DMS79 (cell line): Measurements from ENCODE around the gene ZNF296.
"Not testable (repeated sequence)": the region's sequence is repeated elsewhere in the genome, so short reads cannot be mapped to it uniquely, and the experiment has no call there.

Experiments
- DNase-seq: peaks from one replicate; lab custom pipeline; 2025; lab: John Stamatoyannopoulos, UW

ZNF296 gene

DNA sequence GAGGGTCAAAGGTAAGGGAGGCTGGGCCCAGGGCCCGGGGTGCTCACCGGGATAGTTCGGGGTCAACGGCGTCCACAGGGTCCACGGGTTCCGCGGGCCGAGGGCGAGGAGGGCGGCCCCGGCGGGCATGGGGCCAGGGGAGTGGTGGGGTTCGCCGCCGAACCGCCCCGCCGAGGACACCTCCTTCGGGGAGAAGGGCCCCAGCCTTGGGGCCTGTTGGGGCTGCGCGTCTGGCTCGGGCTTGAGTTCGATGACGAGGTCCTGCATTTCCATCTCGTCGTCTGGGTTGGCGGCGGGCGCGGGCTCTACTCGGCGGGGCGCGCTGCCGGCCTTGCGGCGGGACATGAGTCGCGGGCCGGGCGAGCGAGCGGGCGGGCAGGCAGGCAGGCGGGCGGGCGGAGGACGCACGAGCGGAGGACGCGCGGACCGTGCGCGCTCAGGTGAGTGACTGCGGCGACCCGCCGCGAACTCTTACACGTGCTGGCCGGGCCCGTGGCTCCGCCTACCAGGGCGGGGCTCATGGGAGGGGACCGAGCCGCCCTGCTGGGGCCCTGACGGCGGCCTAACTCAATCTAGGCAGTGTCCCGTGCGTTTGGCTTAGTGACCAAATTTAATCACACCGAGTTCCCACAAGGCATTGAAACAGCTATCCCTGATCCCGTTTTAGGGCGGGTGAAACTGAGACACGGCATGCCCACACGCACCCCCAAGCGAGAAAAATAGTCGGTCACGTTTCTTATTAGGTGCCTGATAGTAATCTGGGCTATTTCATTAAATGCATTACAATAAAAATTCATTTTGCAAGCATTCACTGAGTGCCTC, at the start of gene ZNF296:
TSS of gene ZNF296 (minus strand) at position 450 of the 822 bp plus-strand sequence. CDS start at position 345, 105 bp downstream.
- peak; percentile 42 for DNase-seq

DNA sequence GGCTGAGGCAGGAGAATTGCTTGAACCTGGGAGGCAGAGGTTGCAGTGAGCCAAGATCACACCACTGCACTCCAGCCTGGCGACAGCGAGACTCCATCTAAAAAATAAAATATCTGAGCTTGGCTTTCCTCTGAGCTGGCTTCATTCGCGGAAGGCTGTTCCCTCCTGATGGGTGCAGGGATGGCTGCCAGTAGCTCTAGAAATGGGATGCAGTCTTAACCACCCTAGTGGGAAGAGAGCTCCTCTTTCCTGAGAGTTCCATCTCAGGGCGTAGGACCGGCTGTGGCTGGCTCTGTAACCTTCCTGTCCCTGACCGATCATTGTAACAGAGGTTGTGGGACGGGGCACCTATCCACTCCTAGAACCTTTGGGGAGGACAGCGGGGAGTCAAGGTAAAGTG, 49.1 kb upstream of the ZNF296 start:
- no peak for DNase-seq

DNA sequence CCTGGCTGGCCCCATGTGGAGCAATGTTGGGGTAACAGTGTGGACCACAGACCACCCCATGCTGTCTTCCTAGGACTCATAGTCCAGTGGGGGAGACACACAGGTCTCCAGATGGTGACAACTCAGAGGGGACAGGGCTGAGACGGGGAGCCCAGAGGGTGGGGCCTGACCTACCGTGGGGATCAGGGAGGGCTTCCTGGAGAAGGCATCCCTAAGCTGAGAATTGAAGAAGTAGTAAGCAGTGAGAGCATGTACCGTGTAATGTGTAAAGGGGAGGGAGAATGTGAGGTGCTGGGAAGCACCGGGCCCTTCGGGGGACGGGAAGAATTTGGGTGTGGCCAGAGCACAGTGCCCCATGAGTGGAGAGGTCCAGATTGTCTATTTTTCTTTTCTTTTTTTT, 47.7 kb upstream of the ZNF296 start:
- DNase-seq = no peak

DNA sequence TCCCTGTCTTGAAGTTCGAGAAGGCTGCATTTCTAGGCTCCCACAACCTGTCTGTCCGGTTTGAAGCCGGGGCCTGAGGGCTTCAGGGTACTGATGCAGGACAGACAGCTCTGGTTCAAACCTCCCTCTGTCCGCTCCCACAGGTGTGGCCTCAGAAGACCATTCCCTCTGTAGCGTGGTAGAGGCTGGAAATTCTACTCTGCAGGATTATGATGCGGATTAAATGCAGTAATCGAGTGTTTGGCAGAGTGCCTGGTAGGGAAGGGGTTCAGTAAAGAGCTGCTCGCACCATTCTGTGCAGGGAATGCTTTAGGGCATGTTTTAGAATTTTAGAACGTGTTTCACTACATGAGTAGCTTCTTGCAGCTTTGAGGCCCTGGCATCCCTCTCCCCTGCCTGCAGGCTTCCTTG, 47.2 kb upstream of the ZNF296 start:
- peak; percentile 26 for DNase-seq

DNA sequence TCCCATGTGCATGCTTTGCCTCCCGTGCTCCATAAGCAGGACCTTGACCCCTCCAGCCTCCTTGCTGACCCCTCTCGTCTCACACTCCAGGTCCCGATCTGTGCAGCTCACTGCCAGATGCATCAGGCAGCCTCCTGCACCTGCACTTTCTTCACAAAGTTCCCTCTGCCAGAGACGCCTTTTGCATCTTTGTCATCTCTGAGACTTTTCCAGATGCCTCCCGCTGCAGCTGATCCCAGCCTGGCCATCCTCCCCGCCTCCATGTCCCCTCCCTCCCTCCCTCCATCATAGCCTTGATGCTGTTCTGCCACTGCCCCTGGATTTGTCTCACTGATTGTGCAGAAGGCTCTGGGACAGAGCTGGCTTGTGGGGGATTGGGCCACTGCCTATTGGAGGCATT, 46.6 kb upstream of the ZNF296 start:
- DNase-seq = no peak

DNA sequence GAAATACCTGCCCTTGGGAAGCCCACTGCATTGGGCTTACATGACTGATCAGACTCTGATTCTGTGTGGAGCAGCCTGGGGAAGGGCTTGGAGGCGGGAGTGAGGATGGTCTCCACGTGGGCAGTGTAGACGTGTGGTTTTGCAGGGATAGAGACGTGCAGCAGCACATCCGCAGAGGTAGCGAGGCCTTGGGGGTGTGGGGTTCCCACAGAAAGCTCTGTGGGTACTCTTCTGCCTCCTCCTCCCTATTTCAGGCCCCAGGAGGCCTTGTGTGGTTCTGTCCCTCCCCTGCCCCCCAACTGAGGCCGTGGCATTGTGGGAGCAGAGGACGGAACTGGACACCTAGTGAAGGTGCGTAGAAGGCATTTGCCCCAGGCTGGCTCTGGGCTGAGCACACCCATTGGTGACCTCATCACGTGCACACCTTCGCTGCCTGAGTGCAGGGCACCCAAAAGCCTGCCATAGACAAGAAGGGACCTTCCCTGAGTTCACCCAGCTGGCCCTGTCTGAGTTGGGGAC, 45.6 kb upstream of the ZNF296 start:
- DNase-seq = no peak

DNA sequence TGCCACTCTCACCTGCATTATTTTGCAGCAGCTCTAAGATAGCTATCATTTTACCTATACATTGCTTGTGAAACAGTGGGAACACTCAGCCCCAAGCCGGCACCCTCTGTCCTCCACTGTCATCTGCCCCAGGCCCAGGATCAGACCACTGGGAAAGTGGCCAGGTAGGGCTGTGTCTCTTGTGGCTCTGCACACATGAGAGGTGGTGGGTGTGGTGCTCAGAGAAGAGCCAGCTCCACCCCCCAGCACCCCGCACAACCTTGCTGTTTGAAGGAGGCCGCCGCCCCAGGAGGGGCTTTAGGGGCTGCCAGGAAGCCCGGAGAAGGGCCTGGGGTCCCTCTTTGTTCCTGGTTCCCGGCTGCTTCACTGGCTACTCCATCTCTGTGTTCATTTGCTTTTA, 43.3 kb upstream of the ZNF296 start:
- no peak for DNase-seq

DNA sequence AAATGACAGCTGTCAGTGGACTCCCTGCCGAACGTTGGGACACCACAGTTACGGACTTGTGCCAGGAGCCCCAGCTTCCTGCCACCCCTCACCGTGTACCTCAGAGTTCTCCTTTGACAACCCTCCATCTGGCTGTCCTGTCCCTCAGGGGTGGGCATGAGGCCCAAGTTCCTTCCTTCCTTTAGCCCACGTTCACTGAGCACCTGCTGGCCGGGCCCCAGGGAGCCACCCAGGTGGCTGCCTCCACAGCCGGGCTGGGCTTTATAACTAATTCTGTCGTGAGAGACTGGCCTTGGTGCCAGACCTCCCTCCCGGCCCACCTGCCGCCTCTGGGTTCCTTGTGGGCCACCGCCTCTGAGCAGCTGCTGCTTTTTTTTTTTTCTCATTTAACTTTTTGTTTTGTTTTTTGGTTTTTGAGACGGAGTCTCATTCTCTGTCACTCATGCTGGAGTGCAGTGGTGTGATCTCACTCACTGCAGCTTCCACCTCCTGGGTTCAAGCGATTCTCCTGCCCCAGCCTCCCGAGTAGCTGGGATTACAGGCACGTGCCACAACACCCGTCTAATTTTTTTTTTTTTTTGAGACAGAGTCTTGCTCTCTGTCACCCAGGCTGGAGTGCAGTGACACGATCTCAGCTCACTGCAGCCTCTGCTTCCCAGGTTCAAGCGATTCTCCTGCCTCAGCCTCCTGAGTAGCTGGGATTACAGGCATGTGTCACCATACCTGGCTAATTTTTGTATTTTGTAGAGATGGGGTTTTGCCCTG, 42.5 kb upstream of the ZNF296 start:
- DNase-seq = not testable (repeated sequence)

DNA sequence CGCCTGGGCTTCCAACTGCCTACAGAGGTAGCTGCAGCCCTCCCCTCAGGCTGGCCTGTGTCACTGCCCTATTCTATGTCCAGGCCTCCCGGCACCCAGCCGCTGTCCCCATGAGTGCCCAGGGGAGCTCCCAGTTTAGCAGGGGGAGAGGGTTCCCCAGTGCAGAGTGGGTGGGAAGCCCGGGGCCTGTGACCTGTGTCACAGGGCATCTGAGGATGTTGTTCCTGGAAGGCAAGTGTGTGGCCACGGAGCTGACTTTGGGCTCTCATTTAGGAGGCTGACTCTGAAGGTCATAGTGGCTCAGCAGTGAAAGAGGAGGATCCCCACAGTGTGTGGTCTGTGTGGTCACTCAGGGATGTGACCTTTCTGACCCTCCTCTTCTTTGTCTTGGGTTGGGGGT, 41.8 kb upstream of the ZNF296 start:
- no peak for DNase-seq

DNA sequence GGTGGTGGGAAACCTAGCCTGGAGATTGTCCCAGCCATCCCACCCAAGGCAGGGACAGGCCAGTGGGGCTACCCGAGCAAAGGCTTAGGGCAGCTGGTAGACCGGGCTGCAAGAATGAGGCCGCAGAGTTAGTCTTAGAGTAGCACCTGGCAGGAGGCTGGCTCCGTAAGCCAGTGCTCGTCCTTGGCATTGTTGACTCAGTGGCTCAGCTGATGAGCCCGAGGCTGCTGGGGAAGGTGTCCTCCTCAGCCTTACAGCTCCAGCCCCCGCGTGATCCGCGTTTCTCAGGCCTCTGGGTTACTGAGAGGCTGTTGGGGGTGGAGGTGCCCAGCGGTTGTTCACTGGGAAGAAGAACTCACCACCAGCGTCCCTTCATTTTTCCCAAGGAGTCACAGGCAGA, 41.4 kb upstream of the ZNF296 start:
- DNase-seq = no peak

DNA sequence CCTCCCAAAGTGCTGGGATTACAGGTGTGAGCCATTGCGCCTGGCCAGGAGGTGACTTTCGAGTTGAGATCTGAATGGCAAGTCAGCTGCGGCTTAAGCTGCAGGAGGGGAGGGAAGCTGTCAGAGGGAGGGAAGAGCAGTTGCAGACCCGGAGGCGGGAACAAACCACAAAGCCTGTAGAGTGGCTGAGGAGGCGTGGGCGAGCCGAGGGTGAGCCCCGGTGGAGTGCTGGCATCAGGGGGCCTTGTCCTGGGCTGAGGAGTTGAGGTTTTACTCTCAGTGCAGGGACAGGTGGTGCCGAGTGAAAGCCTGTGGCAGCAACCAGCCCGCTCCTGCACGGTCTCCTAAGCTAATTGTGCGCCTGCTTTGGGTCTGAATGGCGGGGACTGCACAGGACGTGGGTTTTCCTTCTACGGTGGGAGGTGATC, 40.9 kb upstream of the ZNF296 start:
- DNase-seq = peak; percentile 76

DNA sequence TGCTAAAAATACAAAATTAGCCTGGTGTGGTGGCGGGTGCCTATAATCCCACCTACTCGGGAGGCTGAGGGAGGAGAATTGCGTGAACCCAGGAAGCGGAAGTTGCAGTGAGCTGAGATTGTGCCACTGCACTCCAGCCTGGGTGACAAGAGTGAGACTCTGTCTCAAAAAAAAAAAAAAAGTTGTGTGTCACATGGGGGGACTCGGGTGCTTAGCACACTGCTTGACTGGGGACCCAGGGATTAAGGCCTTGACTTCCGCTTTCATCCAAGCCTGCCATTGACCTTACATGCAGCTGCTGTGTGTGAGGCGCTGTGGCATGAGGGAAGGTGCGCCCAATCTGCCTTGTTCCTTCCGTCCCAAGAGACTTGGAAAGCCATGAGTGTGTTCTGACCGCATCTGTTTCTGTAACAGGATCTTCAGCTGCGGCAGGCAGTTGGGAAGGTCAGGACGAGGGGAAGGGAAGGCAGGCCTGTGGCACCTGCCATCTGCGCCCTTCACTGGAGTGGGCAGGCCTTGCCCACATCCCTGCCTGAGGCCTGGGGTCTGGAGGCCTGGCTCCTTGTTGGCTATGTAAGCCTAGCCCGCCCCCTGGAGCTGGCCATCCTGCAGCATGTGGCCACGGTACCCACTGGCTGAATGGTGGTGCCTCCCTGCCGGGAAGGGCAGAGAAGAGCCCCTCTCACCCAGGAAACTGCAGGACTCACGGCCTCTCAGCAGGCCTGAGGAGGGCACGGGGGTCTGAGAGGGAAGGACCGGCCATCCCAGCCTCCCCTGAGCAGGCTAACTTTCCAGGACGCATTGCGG, 39.7 kb upstream of the ZNF296 start:
- peak; percentile 50 for DNase-seq

DNA sequence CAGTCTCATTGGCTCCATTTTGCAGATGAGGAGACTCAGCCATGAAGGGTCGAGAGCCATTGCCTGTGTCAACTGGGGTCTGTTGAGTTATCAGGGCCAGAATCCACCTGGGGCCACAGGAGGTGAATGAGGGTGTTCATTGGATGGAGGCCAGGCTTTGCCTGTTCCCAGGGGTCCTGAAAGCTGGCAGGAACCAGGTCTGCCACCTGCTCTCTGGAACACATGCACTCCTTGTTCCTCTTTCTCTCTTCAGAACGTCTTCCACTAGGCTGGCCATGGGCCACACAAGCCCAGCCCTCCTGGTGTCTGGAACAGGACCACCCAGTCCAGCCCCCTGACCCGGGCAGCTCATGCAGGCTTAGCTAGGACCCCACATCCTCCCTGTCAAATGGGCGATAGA, 37.8 kb upstream of the ZNF296 start:
- DNase-seq = peak; percentile 30

DNA sequence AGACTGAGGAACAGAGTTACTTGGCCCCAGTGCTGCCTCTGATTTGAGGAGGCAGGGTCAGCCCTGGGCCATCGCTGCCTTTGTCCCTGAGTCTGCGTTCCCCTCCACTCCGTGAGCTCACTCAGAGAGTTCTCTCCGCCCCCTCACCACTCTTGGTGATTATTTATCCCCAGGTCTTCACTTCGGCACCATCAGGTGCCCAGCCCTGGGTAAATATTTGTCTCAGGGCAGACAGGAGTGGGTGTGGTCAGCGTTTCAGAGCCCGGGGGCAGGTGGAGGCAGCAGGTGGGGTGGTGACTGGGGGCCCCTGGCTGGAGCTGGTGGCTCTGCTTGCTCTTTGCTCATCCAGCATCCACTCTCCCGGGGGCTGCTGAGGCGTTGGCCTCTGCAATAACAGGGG, 37.4 kb upstream of the ZNF296 start:
- DNase-seq = peak; percentile 57

DNA sequence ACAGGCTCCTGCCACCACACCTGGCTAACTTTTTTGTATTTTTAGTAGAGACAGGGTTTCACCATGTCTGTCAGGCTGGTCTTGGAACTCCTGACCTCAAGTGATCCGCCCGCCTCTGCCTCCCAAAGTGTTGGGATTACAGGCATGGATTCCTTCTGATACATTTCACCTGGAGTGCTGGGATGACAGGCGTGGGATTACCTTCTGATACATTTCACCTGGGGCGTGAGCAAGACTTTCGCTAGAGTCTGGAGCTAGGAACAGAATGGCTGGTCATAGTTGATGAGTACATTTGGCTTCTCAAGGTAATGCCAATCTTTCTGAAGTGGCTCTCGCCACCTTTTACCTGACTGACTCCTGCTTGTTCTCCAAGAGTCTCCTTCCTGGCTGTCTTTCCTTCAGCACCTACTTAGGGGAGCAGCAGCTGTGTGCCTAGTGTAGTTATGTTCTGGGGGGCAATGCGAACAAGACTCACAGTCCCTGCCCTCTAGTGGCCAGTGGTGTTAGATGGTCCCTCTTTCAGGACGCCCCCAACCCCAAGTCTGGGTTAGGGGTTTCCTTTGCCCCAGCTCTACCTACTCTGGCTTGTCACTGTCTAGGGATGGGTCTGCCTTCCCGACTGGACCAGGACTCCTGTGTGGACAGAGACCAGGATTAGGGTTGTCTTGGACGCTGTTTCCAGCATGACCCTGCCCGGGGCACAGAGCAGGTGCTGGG, 36.0 kb upstream of the ZNF296 start:
- no peak for DNase-seq

DNA sequence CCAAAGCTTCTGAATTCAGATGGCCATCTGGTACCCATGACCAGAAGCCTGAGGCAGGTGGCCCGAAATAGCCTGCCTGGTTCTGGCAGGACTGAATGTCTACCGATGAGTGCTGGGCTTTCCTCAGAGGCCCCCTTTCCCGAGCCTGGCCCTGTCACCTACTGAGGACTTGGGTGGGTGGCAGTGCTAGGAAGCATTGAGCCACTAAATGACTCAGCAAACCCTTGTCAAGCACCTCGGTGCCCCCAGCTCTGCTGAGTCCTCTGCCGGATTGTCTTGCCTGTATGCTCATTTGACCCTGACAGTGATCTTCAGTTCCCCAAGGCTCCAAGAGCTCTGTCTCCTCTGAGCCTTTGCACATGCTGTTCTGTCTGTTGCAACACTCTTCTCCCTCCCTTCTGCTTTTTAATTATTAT, 34.6 kb upstream of the ZNF296 start:
- no peak for DNase-seq

DNA sequence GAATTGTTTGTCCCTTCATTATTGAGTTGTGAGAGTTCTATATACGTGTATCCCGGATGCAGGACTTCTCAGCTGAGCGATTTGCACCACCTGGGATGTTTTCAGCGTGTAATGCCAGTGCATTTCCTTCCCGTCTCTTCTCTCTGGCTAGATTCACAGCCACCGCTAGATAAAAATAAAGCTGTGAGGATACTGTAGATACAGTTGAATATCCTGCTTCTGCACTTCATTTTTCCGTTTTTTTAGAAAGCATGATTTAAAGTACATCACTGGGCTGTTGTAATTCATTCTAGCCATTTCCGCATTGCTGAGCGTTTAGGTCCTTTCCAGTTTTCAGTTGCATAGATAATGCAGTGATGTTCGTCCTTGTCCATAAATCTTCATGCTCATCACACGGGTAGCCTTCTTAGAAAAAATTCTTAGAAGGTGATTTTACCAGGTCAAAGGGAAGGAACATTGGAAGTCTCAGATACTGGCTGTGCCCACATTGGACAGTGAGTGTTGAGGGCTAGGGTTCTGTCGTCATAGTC, 31.4 kb upstream of the ZNF296 start:
- DNase-seq = no peak

DNA sequence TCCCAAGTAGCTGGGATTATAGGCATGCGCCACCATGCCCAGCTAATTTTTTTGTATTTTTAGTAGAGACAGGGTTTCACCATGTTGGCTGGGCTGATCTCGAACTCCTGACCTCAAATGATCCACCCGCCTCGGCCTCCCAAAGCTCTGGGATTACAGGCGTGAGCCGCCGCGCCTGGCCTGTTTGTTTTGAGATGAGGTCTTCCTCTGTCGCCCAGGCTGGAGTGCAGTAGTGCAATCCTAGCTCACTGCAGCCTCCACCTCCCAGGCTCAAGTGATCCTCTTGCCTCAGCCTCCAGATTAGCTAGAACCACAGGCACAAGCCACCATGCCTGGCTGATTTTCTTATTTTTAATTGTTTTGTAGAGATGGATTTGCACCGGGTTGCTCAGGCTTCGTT, 30.1 kb upstream of the ZNF296 start:
- DNase-seq = not testable (repeated sequence)

DNA sequence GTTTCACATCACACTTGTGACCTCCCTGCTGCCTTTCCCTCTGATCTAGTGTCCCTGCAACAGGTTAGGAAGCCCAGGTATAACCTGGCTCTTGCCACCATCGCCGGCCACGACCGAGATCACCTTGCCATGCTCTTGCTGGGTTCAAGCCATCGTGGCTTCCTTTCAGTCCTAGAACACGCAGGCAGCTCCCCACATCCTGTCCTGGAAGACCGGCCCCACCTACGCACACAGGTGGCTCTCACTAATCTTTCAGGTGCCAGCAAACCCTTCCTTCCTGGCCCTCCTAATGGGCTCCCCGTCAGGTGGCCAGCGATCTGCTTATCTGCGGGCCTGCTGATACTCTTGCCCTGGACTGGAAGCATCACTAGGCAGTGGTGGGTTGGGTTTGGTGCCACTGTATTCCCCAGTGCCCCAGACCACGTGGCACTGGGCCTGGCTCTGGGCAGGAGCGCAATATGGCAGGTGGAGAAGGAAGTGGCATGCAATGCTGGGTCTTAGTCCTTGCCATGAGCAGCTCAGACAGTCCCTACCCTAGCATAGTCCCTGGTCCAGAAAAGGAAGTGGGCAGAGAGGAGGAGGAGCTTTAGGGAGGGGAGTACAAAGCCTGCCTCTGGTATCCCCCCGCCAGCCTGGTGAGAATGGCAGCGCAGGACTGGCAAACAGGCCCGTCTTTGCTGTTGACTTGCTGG, 28.5 kb upstream of the ZNF296 start:
- no peak for DNase-seq

DNA sequence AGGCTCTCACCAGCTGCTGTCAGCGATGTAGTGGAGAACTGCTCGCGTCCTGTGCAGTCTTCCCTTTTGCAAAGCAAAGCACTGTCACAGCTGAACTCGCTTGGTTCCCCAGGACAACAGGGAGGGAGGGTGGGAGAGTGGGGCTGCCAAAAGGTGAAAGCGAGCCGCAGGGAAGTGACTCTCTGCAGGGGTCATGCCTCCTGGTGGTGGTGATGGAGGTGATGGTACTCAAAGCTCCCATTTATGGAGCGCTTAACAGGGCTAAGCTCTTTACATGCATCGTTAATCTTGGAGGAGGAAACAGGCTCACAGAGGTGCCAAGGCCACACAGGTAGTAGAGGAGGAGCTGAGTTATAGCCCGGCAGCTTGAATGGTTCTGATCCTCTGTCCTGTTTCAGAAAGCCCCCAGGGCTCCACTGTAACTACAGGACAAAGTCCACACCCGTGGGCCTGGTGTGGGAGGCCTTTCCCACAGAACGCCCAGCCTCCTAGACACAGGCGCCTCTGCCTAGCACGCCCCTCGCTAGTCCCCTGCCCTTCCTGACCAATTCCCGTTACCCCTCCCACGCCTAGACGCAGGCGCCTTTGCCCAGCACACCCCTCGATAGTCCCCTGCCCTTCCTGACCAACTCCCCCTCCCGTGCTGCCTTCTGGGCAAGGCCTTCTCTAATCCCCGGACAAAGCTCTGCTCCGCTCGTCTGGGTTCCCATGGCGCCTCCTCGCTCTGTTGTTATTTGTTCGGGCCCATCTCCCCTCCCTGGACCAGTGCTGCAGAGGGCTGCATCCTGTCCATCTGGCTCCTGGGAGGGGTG, 27.4 kb upstream of the ZNF296 start:
- DNase-seq = peak; percentile 92
